T-helper 1 cell (primary cell): ENCODE measurements around the gene FOXP1.

Experiments used
- DNase-seq, 5 donors: peaks; one replicate each; pipeline ENCODE4 v3.0.0-alpha.2; 2012 to 2020

FOXP1 gene

DNA sequence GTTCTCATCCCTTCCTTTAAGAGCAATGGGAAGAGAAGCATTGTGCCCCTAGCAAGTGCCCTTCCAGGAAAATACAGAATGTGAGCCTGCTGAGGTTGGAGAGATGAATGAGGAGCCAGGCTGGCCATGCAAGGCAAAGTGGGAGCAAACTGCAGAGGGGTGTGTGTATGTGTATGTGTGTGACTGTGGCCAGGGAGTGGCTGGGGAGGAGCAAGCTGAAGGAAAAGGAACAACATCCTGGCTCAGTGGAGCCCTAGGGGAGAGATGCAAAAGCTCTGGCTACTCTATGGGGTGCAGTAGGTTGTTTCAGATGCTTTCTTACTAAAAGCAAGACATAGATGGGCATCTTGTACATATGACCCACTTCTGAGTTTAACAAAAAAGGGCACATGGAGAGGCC is 20.6 kb downstream of the FOXP1 start:
- no peak for DNase-seq

- no peak for DNase-seq
Measured at GRCh38 chr3:71560665-71561064, 22.9 kb downstream of the FOXP1 start.

- DNase-seq: no peak
Measured at GRCh38 chr3:71559578-71560162, 23.9 kb downstream of the FOXP1 start.

DNA sequence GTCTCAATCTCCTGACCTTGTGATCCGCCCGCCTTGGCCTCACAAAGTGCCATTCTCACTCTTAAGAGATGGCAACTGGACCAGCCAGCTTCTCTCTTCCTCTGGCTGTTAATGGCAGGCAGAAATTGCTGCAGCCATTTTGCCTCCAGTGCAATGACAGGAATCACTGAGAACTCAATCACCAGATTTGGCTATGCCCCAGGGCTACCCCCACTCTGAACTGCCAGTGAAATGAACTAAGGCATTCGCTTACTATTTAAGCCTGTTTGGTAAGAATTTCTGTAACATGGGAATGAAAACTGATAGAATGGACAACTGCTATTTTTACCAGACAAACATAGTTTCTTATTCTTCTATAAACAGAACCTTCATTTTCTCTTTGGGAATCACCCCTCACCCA is 24.5 kb downstream of the FOXP1 start:
- no peak for DNase-seq

DNA sequence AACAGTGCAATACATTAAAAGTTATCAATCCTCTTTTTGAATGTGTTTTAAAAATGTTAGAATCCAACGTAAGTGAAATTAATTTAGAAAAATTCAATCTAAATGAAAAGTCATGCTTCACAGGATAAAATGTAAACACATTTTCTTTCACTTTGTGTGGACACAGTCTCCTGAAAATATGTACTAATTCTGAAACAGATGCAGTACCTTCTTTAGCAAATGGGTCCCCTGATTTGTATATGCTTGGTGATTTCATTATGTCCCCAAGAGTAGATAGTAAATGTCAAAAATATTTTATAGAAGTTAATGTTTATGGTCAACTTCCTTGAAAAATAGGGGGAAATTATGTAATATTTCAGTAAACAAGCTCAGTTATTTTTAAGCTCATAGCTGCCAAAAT is 28.9 kb downstream of the FOXP1 start:
- DNase-seq: no peak

GRCh38 chr3:71551311-71551919 is 32.1 kb downstream of the FOXP1 start:
- DNase-seq: no peak

DNA sequence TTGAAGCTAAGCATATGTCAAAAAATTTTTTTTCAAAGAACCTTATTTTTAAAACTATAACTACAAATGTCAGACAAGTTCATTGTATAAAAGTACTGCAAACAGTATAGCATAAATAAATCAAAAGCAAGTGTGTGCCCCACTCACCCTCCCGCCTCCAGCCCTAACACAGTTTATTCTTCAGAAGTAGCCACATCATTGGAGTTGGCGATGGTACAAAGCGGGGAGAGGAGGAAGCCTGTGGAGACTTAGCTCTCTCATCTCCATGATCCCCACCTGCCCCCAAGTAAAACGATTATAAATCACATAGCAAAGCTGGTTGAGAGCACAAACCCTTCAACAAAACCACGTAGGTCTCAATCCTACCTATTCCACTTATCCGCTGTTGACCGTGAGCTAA is 33.6 kb downstream of the FOXP1 start:
- no peak for DNase-seq

GRCh38 chr3:71548705-71549384 is 34.7 kb downstream of the FOXP1 start:
- no peak for DNase-seq

DNA sequence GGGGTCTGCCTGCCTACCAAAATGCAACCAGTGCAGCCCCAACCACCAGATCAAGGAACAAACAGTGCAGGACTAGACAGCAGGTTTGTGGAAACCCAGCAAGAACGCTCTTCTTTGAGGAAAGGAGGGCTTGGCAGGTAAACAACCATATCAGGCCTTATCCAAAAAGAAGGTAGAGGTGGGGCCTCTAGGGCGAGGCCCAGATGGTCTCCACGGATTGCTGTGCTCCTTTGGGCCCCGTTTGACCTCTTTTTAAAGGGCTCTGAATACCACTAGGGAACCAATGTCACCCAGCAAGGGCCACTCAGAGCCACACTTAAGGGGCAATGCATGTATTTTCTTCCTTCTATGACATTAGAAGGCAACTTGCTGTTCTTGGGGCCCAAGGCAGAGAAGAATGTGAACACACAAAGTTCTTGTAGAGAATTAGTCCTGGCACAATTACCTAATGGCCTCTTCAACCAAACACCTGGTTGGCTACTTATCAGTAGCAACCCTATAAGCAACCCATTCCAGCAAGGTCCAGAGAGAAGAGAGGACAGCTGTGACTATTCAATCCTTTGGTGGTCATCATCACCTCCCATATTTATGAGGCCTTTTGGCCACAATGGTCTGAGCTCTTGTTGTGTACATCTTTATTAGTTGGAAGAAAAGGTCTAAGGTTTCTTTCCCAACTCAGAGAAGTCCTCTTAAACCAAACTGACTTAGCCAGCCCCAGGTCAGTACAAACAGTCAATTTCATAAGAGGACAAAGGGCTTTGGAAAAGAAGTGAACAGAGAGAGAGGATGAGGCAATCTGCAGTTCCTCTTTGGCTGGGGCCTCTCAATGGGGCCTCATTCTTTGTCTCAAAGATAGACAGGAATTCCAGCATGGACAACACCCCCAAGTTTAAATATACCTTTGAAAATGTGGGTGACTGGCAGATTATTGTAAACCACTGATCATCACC is 36.0 kb downstream of the FOXP1 start:
- DNase-seq: no peak

DNA sequence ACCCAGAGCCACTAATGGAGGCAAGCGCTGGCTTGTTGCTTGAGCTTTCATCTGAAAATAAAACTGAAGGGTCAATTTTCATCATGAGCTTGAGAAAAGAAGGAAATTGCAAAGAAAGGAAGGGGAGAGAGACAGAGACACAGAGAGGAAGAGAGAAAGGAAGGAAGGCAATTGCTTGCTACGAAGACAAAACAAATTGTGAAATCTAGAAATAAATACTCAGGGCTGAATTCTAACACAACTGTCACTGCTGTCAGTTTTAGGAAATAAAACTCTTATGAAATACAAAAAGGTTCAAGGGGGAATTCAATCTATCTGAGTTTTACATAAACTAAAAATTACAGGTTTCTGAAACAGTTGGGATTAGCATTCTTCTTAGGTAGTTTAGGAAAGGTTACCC is 36.7 kb downstream of the FOXP1 start:
- DNase-seq: no peak

DNA sequence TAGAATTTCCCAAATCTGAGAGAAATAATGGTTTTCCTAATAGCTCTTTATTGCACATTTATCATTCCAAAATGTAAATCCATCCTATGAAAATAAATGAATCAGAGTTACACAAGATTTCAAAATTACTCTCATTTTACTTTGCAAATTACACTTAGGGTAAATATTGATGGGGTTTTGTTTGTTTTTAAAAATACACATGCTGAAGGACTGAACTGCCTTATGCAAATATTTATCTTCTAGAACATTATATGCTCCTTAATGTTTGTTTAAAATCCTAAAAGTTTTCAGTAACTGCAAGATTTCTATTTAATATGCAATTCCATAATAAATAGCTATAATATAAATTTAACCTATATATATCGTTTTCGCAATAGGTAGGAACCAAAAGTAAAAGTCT is 38.2 kb downstream of the FOXP1 start:
- no peak for DNase-seq

DNA sequence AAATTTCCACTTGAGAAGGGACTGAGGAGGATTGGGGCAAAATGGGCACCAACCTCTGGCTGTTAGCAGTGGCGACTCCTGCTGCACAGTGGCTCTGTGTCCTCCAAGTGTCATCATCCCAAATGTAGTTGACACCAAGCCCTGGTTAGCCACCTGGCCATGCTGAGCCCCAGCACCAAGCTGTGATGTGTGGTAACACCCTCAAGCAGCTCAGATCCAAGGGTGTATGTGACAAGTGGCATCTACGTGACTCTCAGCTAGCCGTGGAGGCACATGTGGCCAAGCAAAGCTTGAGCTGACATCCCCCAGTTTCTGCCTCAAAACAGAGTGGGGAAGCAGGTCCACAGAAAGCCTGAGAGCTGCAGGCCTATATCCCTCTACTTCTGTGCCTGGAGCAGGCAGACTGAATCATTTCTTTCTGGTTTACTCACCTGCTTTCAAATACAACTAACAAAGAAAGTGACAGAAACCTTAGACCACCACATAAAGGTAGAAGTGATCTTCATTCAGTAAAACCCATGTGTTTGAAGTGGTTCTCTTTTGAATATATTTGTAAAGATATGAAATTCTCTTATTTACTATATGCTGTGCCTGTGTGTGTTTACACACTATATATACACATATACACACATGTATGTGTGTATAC is 40.0 kb downstream of the FOXP1 start:
- DNase-seq: no peak

- no peak for DNase-seq
Measured at GRCh38 chr3:71542521-71543370, 40.8 kb downstream of the FOXP1 start.

- DNase-seq: no peak
Measured at GRCh38 chr3:71541313-71541712, 42.2 kb downstream of the FOXP1 start.

DNA sequence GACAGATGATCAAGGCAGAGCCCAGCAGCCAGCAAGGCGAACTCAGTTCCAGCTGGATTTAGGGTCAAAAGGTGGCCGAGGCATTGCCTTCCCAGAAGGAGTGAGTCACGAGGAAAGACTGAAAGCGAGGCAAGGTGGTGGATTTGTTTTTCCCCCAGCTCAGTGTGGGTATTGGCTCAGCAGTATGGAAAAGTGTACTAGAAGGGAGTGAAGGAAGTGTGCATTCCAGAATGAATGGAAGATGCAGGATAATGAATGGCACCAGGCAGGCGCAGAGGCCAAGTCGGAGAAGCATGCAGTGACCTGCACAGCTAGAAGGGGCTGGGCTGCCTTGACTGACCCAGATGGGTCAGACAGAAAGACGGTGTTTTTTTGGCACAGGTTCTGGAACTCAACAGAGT is 46.3 kb downstream of the FOXP1 start:
- DNase-seq: no peak

- DNase-seq: no peak
Measured at GRCh38 chr3:71536376-71536965, 47.1 kb downstream of the FOXP1 start.

- no peak for DNase-seq
Measured at GRCh38 chr3:71533588-71533987, 49.9 kb downstream of the FOXP1 start.

- no peak for DNase-seq
Measured at GRCh38 chr3:71532639-71533395, 50.7 kb downstream of the FOXP1 start.

DNA sequence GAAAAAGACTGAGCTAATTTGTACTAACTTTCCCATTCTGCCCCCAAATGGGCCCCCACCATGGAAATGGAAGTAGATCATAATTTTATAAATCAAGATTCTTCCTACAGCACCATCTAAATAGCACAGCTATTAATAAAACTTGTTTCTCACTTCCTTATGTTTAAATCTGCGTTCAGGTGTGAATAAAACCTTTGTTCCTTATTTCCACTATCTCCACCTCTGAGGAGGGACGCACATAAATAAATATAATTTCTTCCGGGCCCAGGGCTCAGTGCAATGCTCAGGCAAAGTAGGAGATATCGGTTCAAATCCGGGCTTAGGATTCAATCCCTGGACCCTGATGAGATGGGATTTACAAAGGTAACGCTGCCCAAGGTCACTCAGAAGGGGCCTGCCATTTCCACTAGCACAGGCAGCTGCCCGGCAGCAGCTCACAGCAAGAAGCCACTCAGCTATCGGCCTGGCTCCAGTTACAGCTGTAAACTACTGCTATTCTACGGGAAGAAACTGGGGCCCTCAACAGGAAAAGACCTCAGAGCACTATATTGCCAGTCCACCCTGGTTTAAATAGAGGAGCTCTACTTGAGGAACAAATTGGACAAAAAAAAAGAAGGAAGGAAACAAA is 52.5 kb downstream of the FOXP1 start:
- no peak for DNase-seq

GRCh38 chr3:71528816-71529215 is 54.7 kb downstream of the FOXP1 start:
- peak in 1 of 5 donors; percentile 9 for DNase-seq
